Thoracic aorta (tissue), 2 donors: Measurements from ENCODE around the gene PRDM5. TPM values are rescaled to one million over a fixed set of nuclear protein-coding genes. Genes with fewer than 3 reads are reported as not detected.

Source experiments
- ATAC-seq: fragments of 150-250 bp; one replicate; pipeline ENCODE4 v1.8.0; 2017; ENCODE audit warnings: low read depth; ENCODE audit not compliant: insufficient number of reproducible peaks, low FRiP score
- DNase-seq: peaks from one replicate; pipeline ENCODE4 v3.0.0-alpha.2; 2020; ENCODE audit warnings: low spot score
- H3K27ac ChIP-seq, 2 donors: fragments of 200-600 bp; sonication (generic); 1 replicate in 1 of 2; 2 replicates in 1 of 2; pipeline ENCODE4 v1.5.1; 2016; ENCODE audit warnings: mild to moderate bottlenecking in 2 of 2, moderate library complexity in 2 of 2
- H3K27me3 ChIP-seq: fragments of 200-600 bp; sonication (generic); replicated peaks from 2 replicates; pipeline ENCODE4 v1.6.0; 2016; ENCODE audit warnings: mild to moderate bottlenecking; ENCODE audit not compliant: insufficient read depth
- H3K36me3 ChIP-seq: fragments of 200-600 bp; sonication (generic); one replicate; pipeline ENCODE4 v1.5.1; 2016
- H3K4me1 ChIP-seq, 2 donors: fragments of 200-600 bp; sonication (generic); 1 replicate in 1 of 2; 2 replicates in 1 of 2; pipeline versions ENCODE4 v1.5.1 to v1.6.0; 2016; ENCODE audit warnings: low read depth in 2 of 2, mild to moderate bottlenecking in 1 of 2; ENCODE audit not compliant: control insufficient read depth in 1 of 2
- H3K4me3 ChIP-seq: fragments of 200-600 bp; sonication (generic); 2 replicates; pipeline ENCODE4 v1.5.1; 2016; ENCODE audit warnings: mild to moderate bottlenecking
- H3K9me3 ChIP-seq: fragments of 200-600 bp; sonication (generic); 2 replicates; pipeline ENCODE4 v1.5.1; 2016
- CTCF ChIP-seq: fragments of 200-600 bp; sonication (generic); IDR thresholded peaks from one replicate; pipeline ENCODE4 v1.5.1; 2019; ENCODE audit warnings: antibody characterized with exemption
- total RNA-seq, 2 donors: library from RNA; depleted of rRNA; stranded (reverse); fragments of >200 nt; gene quantifications; one replicate each; pipeline versions ENCODE4 v1.1.0 to v1.2.3, GENCODE V29; 2016

PRDM5 gene
- total RNA-seq, 2 donors from 2014 or later: 16.6 to 19.9 TPM

- H3K4me1 ChIP-seq: no peaks in the 10 kb centered on the region
- H3K4me3 ChIP-seq: no peak overlapping the region
- H3K36me3 ChIP-seq: no peaks in the 10 kb centered on the region
- H3K27ac ChIP-seq: no peak overlapping the region
- H3K9me3 ChIP-seq: no peaks in the 10 kb centered on the region
- ATAC-seq (no peak), DNase-seq (no peak)
- H3K27me3 ChIP-seq: no peaks in the 10 kb centered on the region
- TF ChIP-seq CTCF: no peak
Measured at GRCh38 chr4:120929847-120930246, 7.3 kb upstream of the PRDM5 start.

GRCh38 chr4:120927801-120928409 lies 5.4 kb upstream of the PRDM5 start:
- Histone ChIP-seq H3K4me3 (no peak overlapping the region), H3K9me3 (no peaks in the 10 kb centered on the region), H3K27me3 (no peaks in the 10 kb centered on the region), H3K27ac (no peak overlapping the region), H3K36me3 (no peaks in the 10 kb centered on the region), H3K4me1 (no peaks in the 10 kb centered on the region)
- no peak for ATAC-seq
- no peak for TF ChIP-seq CTCF
- no peak for DNase-seq

- DNase-seq: no peak
- no peaks in the 10 kb centered on the region for H3K9me3 ChIP-seq
- H3K27me3 ChIP-seq: no peaks in the 10 kb centered on the region
- no peaks in the 10 kb centered on the region for H3K36me3 ChIP-seq
- no peak overlapping the region for H3K27ac ChIP-seq
- H3K4me1 ChIP-seq: peaks cover under 1 to 1% of the 10 kb centered on the region in 2 donors
- TF ChIP-seq CTCF: no peak
- no peak for ATAC-seq
- no peak overlapping the region for H3K4me3 ChIP-seq
Measured at GRCh38 chr4:120926358-120927025, 4.0 kb upstream of the PRDM5 start.

- Histone ChIP-seq H3K36me3 (no peaks in the 10 kb centered on the region), H3K27ac (no peak overlapping the region), H3K4me1 (peaks cover 6 to 14% of the 10 kb centered on the region in 2 donors), H3K4me3 (no peak overlapping the region), H3K9me3 (no peaks in the 10 kb centered on the region), H3K27me3 (no peaks in the 10 kb centered on the region)
- DNase-seq (no peak), ATAC-seq (no peak)
- TF ChIP-seq CTCF: no peak
Measured at GRCh38 chr4:120924931-120925330, 2.4 kb upstream of the PRDM5 start.

GRCh38 chr4:120923207-120923522 lies 639 bp upstream of the PRDM5 start:
- DNase-seq: no peak
- no peak for ATAC-seq
- H3K9me3 ChIP-seq: no peaks in the 10 kb centered on the region

More at GRCh38 chr4:120923207-120923522, 639 bp upstream of the PRDM5 start:
- Histone ChIP-seq H3K4me1 (peaks cover 14 to 22% of the 10 kb centered on the region in 2 donors), H3K4me3 (peak overlapping the region; percentile 86), H3K36me3 (no peaks in the 10 kb centered on the region), H3K27ac (peak overlapping the region; percentile 88 to 92), H3K27me3 (no peaks in the 10 kb centered on the region)
- no peak for TF ChIP-seq CTCF
